Measurements from ENCODE around the gene MLPH. TPM values are rescaled to one million over a fixed set of nuclear protein-coding genes. Genes with fewer than 3 reads are reported as not detected.

The MLPH gene
- total and polyA plus RNA-seq, 2 of the 4 experiments (the other 2 are of a cell fraction), result 13.8 to 21.6 TPM

DNA sequence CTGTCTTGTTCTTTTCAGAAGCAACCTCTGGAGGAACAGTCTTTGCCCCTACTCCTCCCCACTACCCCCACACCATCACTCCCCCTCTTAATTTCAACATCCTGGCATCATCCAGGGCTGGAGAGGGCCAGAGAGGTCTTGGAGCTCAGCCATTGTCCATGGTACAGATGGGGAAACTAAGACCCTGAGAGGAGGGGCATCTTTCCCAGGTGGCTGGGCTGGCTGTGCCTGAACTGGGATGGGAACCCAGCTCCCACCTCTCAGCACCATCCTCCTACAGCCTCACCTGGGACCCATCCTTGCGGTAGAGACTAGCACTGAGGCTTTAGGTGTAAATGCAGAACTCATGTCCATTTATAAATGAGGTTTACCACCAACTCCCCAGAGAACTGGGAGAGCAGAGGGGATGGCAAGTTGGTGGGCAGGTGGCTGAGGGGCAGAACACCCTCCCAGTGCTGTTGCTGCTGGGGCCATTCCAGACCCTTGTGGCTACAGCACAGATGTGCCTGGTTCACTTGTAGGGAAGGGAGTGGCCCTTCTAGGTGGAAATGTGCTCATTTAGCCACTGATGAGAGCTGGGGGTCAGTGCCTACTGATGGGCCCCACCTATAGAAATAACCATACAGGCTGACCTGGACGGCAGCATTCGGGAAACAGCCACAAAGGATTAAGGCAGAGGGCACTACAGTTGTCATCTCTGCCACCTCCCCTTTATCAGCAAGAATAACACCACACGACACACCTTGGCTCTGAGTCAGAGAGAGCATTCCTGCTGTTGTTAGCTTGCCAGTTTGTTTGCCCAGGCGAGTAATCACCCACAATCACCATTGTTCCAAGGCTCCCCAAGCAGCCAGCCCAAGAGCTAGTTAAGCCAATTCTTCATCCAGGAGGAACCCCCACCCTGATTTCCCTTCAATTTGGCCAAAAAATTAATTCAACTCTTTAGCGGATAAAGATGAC lies 2.1 kb downstream of the MLPH start:
- Histone ChIP-seq H2AFZ (replicated peaks; ENCODE audit: low read length, poor library complexity) (peak overlapping the region; percentile 2), H2BK20ac (ENCODE audit: low read depth, low read length) (peak overlapping the region; percentile 29; the same call in 1 of the 2 replicates), H2BK15ac (ENCODE audit: low read depth, low read length) (peak overlapping the region; percentile 4; the same call in 1 of the 3 replicates), H3K56ac (ENCODE audit: extremely low read depth, insufficient read depth, low read length) (no peak overlapping the region), H3K36me3 (ENCODE audit: control insufficient read depth, insufficient read depth, low read length) (peaks cover 7% of the 10 kb centered on the region), H3K4me1 (ENCODE audit: control insufficient read depth, insufficient read depth, low read length) (peaks cover 11% of the 10 kb centered on the region), H3K14ac (replicated peaks; ENCODE audit: low read depth, low read length) (no peak overlapping the region), H3K4ac (ENCODE audit: low read depth, low read length) (peak overlapping the region; percentile 4; the same call in 1 of the 2 replicates), H4K8ac (ENCODE audit: low read depth in 2 of 2, low read length in 2 of 2) (no peak overlapping the region), H4K5ac (ENCODE audit: low read depth, low read length) (no peak overlapping the region), H2BK120ac (ENCODE audit: low read depth, low read length) (peak overlapping the region; percentile 8; the same call in 1 of the 2 replicates), H3K18ac (ENCODE audit: low read depth, low read length) (no peak overlapping the region), H3K27ac (ENCODE audit: insufficient read depth, low read length) (no peak overlapping the region), H4K91ac (ENCODE audit: insufficient read depth, low read depth, low read length) (no peak overlapping the region), H2AK5ac (ENCODE audit: low read depth, low read length) (peak overlapping the region; percentile 64), H3K9me1 (ENCODE audit: insufficient read depth, low read length) (peaks cover 3% of the 10 kb centered on the region), H3K79me1 (ENCODE audit: low read depth in 1 of 2, low read length in 2 of 2) (peaks cover 18 to 68% of the 10 kb centered on the region in 2 experiments; a peak in 3 of 4 replicates), H3K4me2 (ENCODE audit: low read depth, low read length) (no peak overlapping the region), H3K9ac (ENCODE audit: low read depth, low read length) (no peak overlapping the region), H3K9me3 (ENCODE audit: control insufficient read depth, insufficient read depth, low read length) (peaks cover 9% of the 10 kb centered on the region), H3K4me3 (ENCODE audit: insufficient read depth, low read depth, low read length) (no peak overlapping the region), H4K20me1 (ENCODE audit: insufficient read depth, low read length) (no peaks in the 10 kb centered on the region), H3K23ac (ENCODE audit: low read depth, low read length) (0 out of 2 replicates have a peak overlapping the region, but pooled peaks have one; percentile 15), H2AK9ac (replicated peaks; ENCODE audit: low read depth, low read length, poor library complexity) (no peak overlapping the region), H2BK5ac (ENCODE audit: low read depth, low read length, poor library complexity, severe bottlenecking) (no peak overlapping the region), H3K27me3 (ENCODE audit: control insufficient read depth, insufficient read depth, low read length) (no peaks in the 10 kb centered on the region)
- TF ChIP-seq CEBPB (IDR thresholded peaks at IDR 0.05; ENCODE audit: low read depth, low read length) (no peak), FOS (IDR thresholded peaks at IDR 0.05; ENCODE audit: low read depth, low read length) (peak; percentile 16; the same call in 1 of the 2 replicates), POLR2A (IDR thresholded peaks at IDR 0.05; ENCODE audit: low read depth, low read length) (no peak), SMC3 (IDR thresholded peaks at IDR 0.05; ENCODE audit: low read depth, low read length) (no peak), RCOR1 (IDR thresholded peaks at IDR 0.05; ENCODE audit: insufficient replicate concordance, low read length) (no peak), NFE2L2 (IDR thresholded peaks at IDR 0.05; ENCODE audit: low read depth, low read length) (no peak)
- TF ChIP-seq, protein P1, sequence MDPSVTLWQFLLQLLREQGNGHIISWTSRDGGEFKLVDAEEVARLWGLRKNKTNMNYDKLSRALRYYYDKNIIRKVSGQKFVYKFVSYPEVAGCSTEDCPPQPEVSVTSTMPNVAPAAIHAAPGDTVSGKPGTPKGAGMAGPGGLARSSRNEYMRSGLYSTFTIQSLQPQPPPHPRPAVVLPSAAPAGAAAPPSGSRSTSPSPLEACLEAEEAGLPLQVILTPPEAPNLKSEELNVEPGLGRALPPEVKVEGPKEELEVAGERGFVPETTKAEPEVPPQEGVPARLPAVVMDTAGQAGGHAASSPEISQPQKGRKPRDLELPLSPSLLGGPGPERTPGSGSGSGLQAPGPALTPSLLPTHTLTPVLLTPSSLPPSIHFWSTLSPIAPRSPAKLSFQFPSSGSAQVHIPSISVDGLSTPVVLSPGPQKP (IDR thresholded peaks at IDR 0.05; ENCODE audit: borderline replicate concordance, low read depth, low read length), result no peak
- intact Hi-C loops (cut with micrococcal nuclease), result no loop called here
- dilution Hi-C loops (cut with HindIII; ENCODE audit: low sequenced_read_pairs, unreplicated experiment), result no loop called here
- WGBS, 2 experiments (ENCODE audit: extremely low coverage in 2 of 2, insufficient read length in 1 of 2), result 17% methylated on average over 1 of the region's 6 CpGs; no CpG with 5 or more reads in 1 of the 2 experiments
- in situ Hi-C loops (cut with MboI; ENCODE audit: low sequenced_read_pairs), result no loop called here
- ATAC-seq (ENCODE audit: low read depth) (no peak), DNase-seq (peak; percentile 45)
- CTCF ChIA-PET, result interaction anchor here (1.0 kb wide), 1 partner anchor 14 kb away, joined by 3 read pairs; no protein-coding TSS in a partner anchor
- BruUV-seq (replicated peaks), result no TSS peak
- POLR2A ChIA-PET (ENCODE audit: unreplicated experiment), result no interaction called here

Data from IMR-90 (cell line).